Colon (tissue), 2 donors: ENCODE results near the gene OSGEPL1.
"Not testable (repeated sequence)": the region's sequence is repeated elsewhere in the genome, so short reads cannot be mapped to it uniquely, and the experiment has no call there.

ENCODE experiments used
- FAIRE-seq: peaks from 2 replicates; lab custom pipeline; 2012; peaks lifted over from hg19 to GRCh38; lab: Jason Lieb, UNC
- donor health status: control.
- donor health status: control.

OSGEPL1 gene

GRCh38 chr2:189762551-189763298 is at the start of gene OSGEPL1:
OSGEPL1 (minus strand) TSS chr2:189762792; CDS start chr2:189761640, 1,152 bp downstream.
- no peak for FAIRE-seq

GRCh38 chr2:189803431-189803830 is 40.8 kb upstream of the OSGEPL1 start:
- FAIRE-seq, result no peak

- no peak for FAIRE-seq
These were observed 39.9 kb upstream of the OSGEPL1 start for GRCh38 chr2:189802396-189802912.

GRCh38 chr2:189799531-189799930 is 36.9 kb upstream of the OSGEPL1 start:
- no peak for FAIRE-seq

GRCh38 chr2:189799030-189799331 is 36.4 kb upstream of the OSGEPL1 start:
- no peak for FAIRE-seq

- FAIRE-seq, result no peak
These were observed 35.9 kb upstream of the OSGEPL1 start for GRCh38 chr2:189798312-189799029.

- FAIRE-seq, result no peak
These were observed 35.3 kb upstream of the OSGEPL1 start for GRCh38 chr2:189797902-189798301.

GRCh38 chr2:189794310-189794709 is 31.7 kb upstream of the OSGEPL1 start:
- no peak for FAIRE-seq

GRCh38 chr2:189791338-189792042 is 28.9 kb upstream of the OSGEPL1 start:
- FAIRE-seq, result no peak

- FAIRE-seq, result no peak
These were observed 21.6 kb upstream of the OSGEPL1 start, which contains the start of the genes ORMDL1 and PMS1 for GRCh38 chr2:189783927-189784867. ORMDL1 (minus strand) TSS chr2:189784339; CDS start chr2:189782595, 1,744 bp downstream. PMS1 (plus strand) TSS chr2:189784450; CDS start chr2:189791810, 7,360 bp downstream.

- no peak for FAIRE-seq
These were observed 20.9 kb upstream of the OSGEPL1 start for GRCh38 chr2:189783451-189783926.

GRCh38 chr2:189782221-189782671 is 19.7 kb upstream of the OSGEPL1 start:
- FAIRE-seq, result no peak

GRCh38 chr2:189772212-189772611 is 9.6 kb upstream of the OSGEPL1 start:
- no peak for FAIRE-seq

GRCh38 chr2:189770590-189771322 is 8.2 kb upstream of the OSGEPL1 start:
- FAIRE-seq, result no peak

GRCh38 chr2:189763908-189764661 is 1.5 kb upstream of the OSGEPL1 start:
- FAIRE-seq, result no peak

- FAIRE-seq, result no peak
These were observed 402 bp downstream of the OSGEPL1 start for GRCh38 chr2:189762229-189762550.

GRCh38 chr2:189760154-189760553 is 2.4 kb downstream of the OSGEPL1 start:
- FAIRE-seq, result not testable (repeated sequence)

GRCh38 chr2:189756311-189756952 is 6.2 kb downstream of the OSGEPL1 start:
- no peak for FAIRE-seq

GRCh38 chr2:189751080-189751658 is 11.4 kb downstream of the OSGEPL1 start:
- FAIRE-seq, result no peak
